ENCODE measurements around the gene KRTAP5-2. TPM values are rescaled to one million over a fixed set of nuclear protein-coding genes. Genes with fewer than 3 reads are reported as not detected.
A peak's percentile ranks its signal among the peaks of the same experiment; 100 is the strongest.
"Not testable (repeated sequence)": the region's sequence is repeated elsewhere in the genome, so short reads cannot be mapped to it uniquely, and the experiment has no call there.

KRTAP5-2 gene
- total and polyA plus RNA-seq, 11 donors, result not detected

DNA sequence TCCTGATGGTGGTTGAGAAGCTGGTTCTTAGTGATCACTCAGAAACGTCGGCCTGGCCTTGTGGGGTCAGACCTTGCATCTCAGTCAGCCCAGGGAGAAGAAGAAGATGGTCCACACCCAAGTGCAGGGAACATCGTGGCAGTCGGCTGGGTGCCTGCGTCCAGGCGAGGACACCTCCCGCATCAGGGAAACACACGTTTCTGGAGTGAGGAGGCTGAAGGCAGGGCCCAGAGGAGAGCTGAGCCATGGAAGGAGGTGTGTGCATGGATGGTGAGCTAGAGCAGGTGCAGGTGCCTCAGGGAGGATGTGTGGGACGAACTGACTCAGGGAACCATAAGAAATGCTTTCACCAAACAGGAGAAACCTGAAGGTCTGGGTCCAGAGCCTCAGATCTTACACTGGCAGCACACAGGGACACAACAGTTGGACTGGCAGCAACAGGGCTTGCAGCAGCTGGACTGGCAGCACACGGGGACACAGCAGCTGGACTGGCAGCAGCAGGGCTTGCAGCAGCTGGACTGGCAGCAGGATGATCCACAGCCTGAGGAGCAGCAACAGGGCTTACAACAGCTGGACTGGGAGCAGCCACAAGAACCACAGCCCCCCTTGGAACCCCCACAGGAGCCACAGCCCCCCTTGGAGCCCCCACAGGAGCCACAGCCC is 632 bp downstream of the KRTAP5-2 start:
- peaks cover 0 to 5% (median 0%) of the 10 kb centered on the region in 9 donors for H3K27me3 ChIP-seq
- no peaks in the 10 kb centered on the region for H3K36me3 ChIP-seq
- no peak overlapping the region for H3K4me3 ChIP-seq
- peaks cover 0 to 10% (median 0%) of the 10 kb centered on the region in 12 donors for H3K4me1 ChIP-seq
- WGBS, 4 donors, result 84 to 88% (median 86%) methylated on average over 9 to 10 of the region's 10 CpGs
- H3K27ac ChIP-seq, result no peak overlapping the region
- intact Hi-C loops (cut with DNase I), result no loop called here
- DNase-seq, result no peak
- TF ChIP-seq CTCF (IDR thresholded peaks at IDR 0.05) (no peak), POLR2A (IDR thresholded peaks at IDR 0.05) (no peak)
- ATAC-seq, result no peak
- no peaks in the 10 kb centered on the region for H3K9me3 ChIP-seq

DNA sequence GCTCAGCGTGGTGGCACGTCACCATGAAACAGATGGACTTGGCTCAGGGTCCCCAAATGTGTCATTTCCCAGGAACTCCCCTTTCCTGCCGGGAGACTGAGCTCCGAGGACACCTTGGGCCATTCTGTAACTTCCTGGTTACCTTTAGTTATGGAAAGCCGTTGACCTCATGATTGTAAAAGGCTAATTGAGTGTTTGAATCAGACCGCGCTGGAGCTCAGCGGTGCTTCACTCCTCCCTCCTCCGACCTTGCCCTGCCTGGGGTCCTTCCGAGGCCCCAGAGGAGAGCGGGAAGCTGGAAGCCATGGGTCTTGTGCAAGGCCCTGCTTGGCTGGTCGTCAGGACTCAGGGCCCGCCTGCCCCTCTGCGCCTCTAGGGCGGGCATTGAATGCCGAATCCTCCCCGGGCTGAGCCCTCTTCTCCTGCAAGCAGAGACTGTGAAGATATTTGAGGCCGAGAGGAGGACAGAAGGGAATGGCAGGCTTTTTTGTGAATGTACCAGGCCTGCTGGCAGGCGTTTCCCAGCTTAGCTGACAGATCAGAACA is 1.4 kb downstream of the KRTAP5-2 start:
- H3K36me3 ChIP-seq; H3K4me3 ChIP-seq; H3K27me3 ChIP-seq; intact Hi-C loops (cut with DNase I); H3K4me1 ChIP-seq; H3K9me3 ChIP-seq; DNase-seq; H3K27ac ChIP-seq: not testable (repeated sequence)
- peak in 1 of 4 donors; percentile 82 for ATAC-seq
- WGBS, 4 donors, result 60 to 71% (median 62%) methylated on average over 17 to 19 of the region's 19 CpGs

DNA sequence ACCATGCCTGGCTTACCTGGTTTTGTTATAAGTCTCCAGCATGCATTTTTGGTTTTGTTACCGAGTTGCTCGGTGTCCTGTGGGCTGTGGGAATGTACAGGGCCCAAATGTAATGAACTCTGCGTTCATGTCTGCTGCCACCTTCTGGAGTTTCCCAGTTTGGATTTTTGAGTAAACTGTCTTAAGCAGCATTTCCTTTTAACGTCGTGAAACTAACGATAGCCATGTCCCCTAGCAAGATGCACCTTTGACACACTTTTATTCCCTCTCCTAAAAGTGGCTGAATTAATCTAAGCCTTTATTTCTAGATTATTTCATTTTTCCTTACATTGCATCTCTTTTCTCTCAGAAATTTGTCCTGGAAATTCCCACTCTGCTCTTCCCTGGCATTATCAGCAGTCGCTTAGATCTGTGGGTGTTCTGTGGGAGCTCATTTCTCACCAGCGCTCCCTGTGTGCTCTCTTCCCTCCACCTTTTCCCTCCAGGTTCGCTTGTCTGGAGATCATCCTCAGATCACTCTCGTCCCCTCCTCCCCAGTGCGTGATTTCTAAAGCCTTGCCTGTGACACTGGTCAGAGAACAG is 2.0 kb downstream of the KRTAP5-2 start:
- not testable (repeated sequence) for H3K27ac ChIP-seq, H3K9me3 ChIP-seq, H3K4me1 ChIP-seq, DNase-seq, H3K4me3 ChIP-seq, H3K36me3 ChIP-seq, H3K27me3 ChIP-seq
- ATAC-seq, result peak in 1 of 4 donors; percentile 15
- intact Hi-C loops (cut with DNase I), result loop anchor here in 2 of 10 donors (2.0 kb wide), 1 partner anchor 33 kb away; the partner anchor contains the start of gene KRTAP5-5 (in 2 of the 2)
- 43 to 49% (median 47%) methylated on average over 11 of the region's 11 CpGs for WGBS, 4 donors

- H3K27ac ChIP-seq, result no peak overlapping the region
- H3K4me3 ChIP-seq, result no peak overlapping the region
- no peak for ATAC-seq
- WGBS, 4 donors, result 85 to 88% (median 87%) methylated on average over 9 of the region's 9 CpGs
- H3K27me3 ChIP-seq, result peaks cover 0 to 3% (median 0%) of the 10 kb centered on the region in 9 donors
- no peak for DNase-seq
- H3K4me1 ChIP-seq, result peaks cover 0 to 10% (median 2%) of the 10 kb centered on the region in 12 donors
- intact Hi-C loops (cut with DNase I), result no loop called here
- H3K9me3 ChIP-seq, result no peaks in the 10 kb centered on the region
- TF ChIP-seq CTCF (IDR thresholded peaks at IDR 0.05), result no peak
- no peak for TF ChIP-seq POLR2A (IDR thresholded peaks at IDR 0.05)
- no peaks in the 10 kb centered on the region for H3K36me3 ChIP-seq
Observed at GRCh38 chr11:1592628-1593027, 5.5 kb downstream of the KRTAP5-2 start.

- intact Hi-C loops (cut with DNase I), result no loop called here
- no peak overlapping the region for H3K4me3 ChIP-seq
- no peaks in the 10 kb centered on the region for H3K27me3 ChIP-seq
- no peaks in the 10 kb centered on the region for H3K9me3 ChIP-seq
- no peak for TF ChIP-seq CTCF (IDR thresholded peaks at IDR 0.05)
- TF ChIP-seq POLR2A (IDR thresholded peaks at IDR 0.05), result no peak
- 90 to 95% (median 92%) methylated on average over 6 of the region's 6 CpGs for whole genome bisulfite sequencing, 4 donors
- H3K36me3 ChIP-seq, result no peaks in the 10 kb centered on the region
- peaks cover 0 to 7% (median 0%) of the 10 kb centered on the region in 12 donors for H3K4me1 ChIP-seq
- peak overlapping the region in 4 of 12 donors; percentile 43 to 68 (median 62) for H3K27ac ChIP-seq
- DNase-seq (no peak), ATAC-seq (no peak)
Observed at GRCh38 chr11:1589996-1590395, 8.1 kb downstream of the KRTAP5-2 start.

DNA sequence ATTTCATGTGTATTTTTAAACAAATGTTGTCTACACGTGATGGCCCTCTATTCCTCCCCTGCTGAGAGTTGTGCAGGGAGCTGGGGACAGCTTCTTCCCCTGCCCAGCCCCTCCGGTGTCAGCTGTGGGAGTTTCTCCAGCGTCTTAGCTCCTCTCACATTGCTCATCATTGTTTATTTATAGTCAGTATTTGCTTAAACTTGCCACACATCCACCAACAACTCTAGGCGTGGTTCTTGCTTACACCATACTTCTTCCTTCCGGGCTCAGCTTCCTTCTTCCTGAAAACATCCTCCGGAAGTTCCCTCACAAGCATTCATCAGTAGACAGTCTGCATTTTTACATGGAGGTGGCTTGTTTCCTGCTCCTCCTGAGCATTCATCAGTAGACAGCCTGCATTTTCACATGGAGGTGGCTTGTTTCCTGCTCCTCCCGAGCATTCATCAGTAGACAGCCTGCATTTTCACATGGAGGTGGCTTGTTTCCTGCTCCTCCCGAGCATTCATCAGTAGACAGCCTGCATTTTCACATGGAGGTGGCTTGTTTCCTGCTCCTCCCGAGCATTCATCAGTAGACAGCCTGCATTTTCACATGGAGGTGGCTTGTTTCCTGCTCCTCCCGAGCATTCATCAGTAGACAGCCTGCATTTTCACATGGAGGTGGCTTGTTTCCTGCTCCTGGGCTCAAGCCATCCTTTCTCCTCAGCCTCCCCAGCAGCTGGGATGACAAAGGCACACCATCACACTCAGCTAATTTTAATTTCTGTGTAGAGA is 8.7 kb downstream of the KRTAP5-2 start:
- DNase-seq; H3K27me3 ChIP-seq; intact Hi-C loops (cut with DNase I); H3K9me3 ChIP-seq; H3K36me3 ChIP-seq; H3K4me1 ChIP-seq; H3K4me3 ChIP-seq: not testable (repeated sequence)
- 38 to 52% (median 44%) methylated on average over 7 to 8 of the region's 10 CpGs for WGBS, 4 donors
- H3K27ac ChIP-seq, result peak overlapping the region in 4 of 12 donors; percentile 3 to 69 (median 64)
- peak in 3 of 4 donors; percentile 65 to 85 (median 67) for ATAC-seq

Measured in heart left ventricle (tissue), 16 donors.